ENCODE data around the gene OR8A1.

- TF ChIP-seq POLR2AphosphoS5 (IDR thresholded peaks at IDR 0.05) (no peak), CTCF (IDR thresholded peaks at IDR 0.05) (no peak)
Measured at GRCh38 chr11:124536520-124536919, 33.3 kb upstream of the OR8A1 start.

All from prostate gland (tissue), 2 donors.